Measurements from ENCODE around the gene TUBB3. TPM values are rescaled to one million over a fixed set of nuclear protein-coding genes. Genes with fewer than 3 reads are reported as not detected.

TUBB3 gene
- total and polyA plus RNA-seq, 2 of the 4 experiments (the other 2 are of a cell fraction): 311 to 410 TPM

DNA sequence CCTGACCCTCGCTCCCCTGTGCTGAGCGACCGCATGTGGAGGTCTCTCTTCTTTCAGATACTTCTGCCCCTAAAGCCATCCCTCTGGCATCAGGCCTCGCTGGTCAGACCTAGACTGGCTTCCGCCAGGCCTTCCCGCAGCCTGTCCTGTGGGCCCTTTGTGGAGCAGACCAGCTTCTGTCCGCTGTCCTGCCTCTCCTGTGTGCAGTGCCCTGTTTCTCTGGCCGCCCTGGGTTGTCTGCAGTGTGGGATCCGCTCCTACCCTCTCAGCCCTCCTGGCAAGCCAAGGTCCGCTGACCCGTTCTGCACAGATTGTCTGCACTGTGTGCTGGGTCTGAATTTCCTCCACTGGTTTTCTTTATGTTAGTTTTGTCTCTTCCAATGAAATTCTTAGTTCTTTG lies 25.9 kb upstream of the TUBB3 start:
- H3K23ac ChIP-seq (ENCODE audit: low read depth, low read length): no peak overlapping the region

More for the DNA sequence above, 25.9 kb upstream of the TUBB3 start:
- CTCF ChIA-PET: no interaction called here
- peaks cover 28% of the 10 kb centered on the region for H4K20me1 ChIP-seq (ENCODE audit: insufficient read depth, low read length)
- H3K18ac ChIP-seq (ENCODE audit: low read depth, low read length): no peak overlapping the region
- intact Hi-C loops (cut with micrococcal nuclease): no loop called here
- no peak overlapping the region for H3K9ac ChIP-seq (ENCODE audit: low read depth, low read length)
- no peak for ATAC-seq (ENCODE audit: low read depth)
- WGBS, 2 experiments (ENCODE audit: extremely low coverage in 2 of 2, insufficient read length in 1 of 2): 100% methylated on average over 2 of the region's 11 CpGs; no CpG with 5 or more reads in 1 of the 2 experiments
- no peaks in the 10 kb centered on the region for H3K9me3 ChIP-seq (ENCODE audit: control insufficient read depth, insufficient read depth, low read length)
- BruUV-seq (replicated peaks): no TSS peak
- no peak overlapping the region for H2AK5ac ChIP-seq (ENCODE audit: low read depth, low read length)
- no peak overlapping the region for H3K27ac ChIP-seq (ENCODE audit: insufficient read depth, low read length)
- in situ Hi-C loops (cut with MboI; ENCODE audit: low sequenced_read_pairs): no loop called here
- H2BK120ac ChIP-seq (ENCODE audit: low read depth, low read length): no peak overlapping the region
- POLR2A ChIA-PET (ENCODE audit: unreplicated experiment): no interaction called here
- no peak for TF ChIP-seq MAFK (IDR thresholded peaks at IDR 0.05; ENCODE audit: low read depth, low read length)
- no peak for TF ChIP-seq FOS (IDR thresholded peaks at IDR 0.05; ENCODE audit: low read depth, low read length)
- TF ChIP-seq RFX5 (IDR thresholded peaks at IDR 0.05; ENCODE audit: low read depth, low read length): no peak
- TF ChIP-seq RAD21 (IDR thresholded peaks at IDR 0.05; ENCODE audit: low read length): no peak
- TF ChIP-seq, protein P1, sequence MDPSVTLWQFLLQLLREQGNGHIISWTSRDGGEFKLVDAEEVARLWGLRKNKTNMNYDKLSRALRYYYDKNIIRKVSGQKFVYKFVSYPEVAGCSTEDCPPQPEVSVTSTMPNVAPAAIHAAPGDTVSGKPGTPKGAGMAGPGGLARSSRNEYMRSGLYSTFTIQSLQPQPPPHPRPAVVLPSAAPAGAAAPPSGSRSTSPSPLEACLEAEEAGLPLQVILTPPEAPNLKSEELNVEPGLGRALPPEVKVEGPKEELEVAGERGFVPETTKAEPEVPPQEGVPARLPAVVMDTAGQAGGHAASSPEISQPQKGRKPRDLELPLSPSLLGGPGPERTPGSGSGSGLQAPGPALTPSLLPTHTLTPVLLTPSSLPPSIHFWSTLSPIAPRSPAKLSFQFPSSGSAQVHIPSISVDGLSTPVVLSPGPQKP (IDR thresholded peaks at IDR 0.05; ENCODE audit: borderline replicate concordance, low read depth, low read length): no peak
- TF ChIP-seq CEBPB (IDR thresholded peaks at IDR 0.05; ENCODE audit: low read depth, low read length): no peak
- TF ChIP-seq, protein P2, sequence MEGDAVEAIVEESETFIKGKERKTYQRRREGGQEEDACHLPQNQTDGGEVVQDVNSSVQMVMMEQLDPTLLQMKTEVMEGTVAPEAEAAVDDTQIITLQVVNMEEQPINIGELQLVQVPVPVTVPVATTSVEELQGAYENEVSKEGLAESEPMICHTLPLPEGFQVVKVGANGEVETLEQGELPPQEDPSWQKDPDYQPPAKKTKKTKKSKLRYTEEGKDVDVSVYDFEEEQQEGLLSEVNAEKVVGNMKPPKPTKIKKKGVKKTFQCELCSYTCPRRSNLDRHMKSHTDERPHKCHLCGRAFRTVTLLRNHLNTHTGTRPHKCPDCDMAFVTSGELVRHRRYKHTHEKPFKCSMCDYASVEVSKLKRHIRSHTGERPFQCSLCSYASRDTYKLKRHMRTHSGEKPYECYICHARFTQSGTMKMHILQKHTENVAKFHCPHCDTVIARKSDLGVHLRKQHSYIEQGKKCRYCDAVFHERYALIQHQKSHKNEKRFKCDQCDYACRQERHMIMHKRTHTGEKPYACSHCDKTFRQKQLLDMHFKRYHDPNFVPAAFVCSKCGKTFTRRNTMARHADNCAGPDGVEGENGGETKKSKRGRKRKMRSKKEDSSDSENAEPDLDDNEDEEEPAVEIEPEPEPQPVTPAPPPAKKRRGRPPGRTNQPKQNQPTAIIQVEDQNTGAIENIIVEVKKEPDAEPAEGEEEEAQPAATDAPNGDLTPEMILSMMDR (conservative IDR thresholded peaks at IDR 0.05; ENCODE audit: low read depth, low read length): no peak
- no peak for TF ChIP-seq SMC3 (IDR thresholded peaks at IDR 0.05; ENCODE audit: low read depth, low read length)
- TF ChIP-seq MXI1 (IDR thresholded peaks at IDR 0.05; ENCODE audit: borderline replicate concordance, low read depth, low read length): no peak
- TF ChIP-seq RCOR1 (IDR thresholded peaks at IDR 0.05; ENCODE audit: insufficient replicate concordance, low read length): no peak
- no peak for TF ChIP-seq MAZ (IDR thresholded peaks at IDR 0.05; ENCODE audit: borderline replicate concordance, low read depth, low read length)
- no peak for TF ChIP-seq CHD1 (IDR thresholded peaks at IDR 0.05; ENCODE audit: low read depth, low read length)
- TF ChIP-seq BHLHE40 (IDR thresholded peaks at IDR 0.05; ENCODE audit: low read depth, low read length): no peak
- no peak for TF ChIP-seq NFE2L2 (IDR thresholded peaks at IDR 0.05; ENCODE audit: low read depth, low read length)
- no peak overlapping the region for H4K8ac ChIP-seq (ENCODE audit: low read depth in 2 of 2, low read length in 2 of 2)
- no peaks in the 10 kb centered on the region for H3K27me3 ChIP-seq (ENCODE audit: control insufficient read depth, insufficient read depth, low read length)
- DNase-seq: no peak
- peaks cover 67% of the 10 kb centered on the region for H3K36me3 ChIP-seq (ENCODE audit: control insufficient read depth, insufficient read depth, low read length)
- no peak overlapping the region for H2BK5ac ChIP-seq (ENCODE audit: low read depth, low read length, poor library complexity, severe bottlenecking)
- H3K4ac ChIP-seq (ENCODE audit: low read depth, low read length): no peak overlapping the region
- H3K4me2 ChIP-seq (ENCODE audit: low read depth, low read length): no peak overlapping the region
- dilution Hi-C loops (cut with HindIII; ENCODE audit: low sequenced_read_pairs, unreplicated experiment): no loop called here
- H2BK15ac ChIP-seq (ENCODE audit: low read depth, low read length): no peak overlapping the region
- no peak overlapping the region for H2BK20ac ChIP-seq (ENCODE audit: low read depth, low read length)
- no peak overlapping the region for H2AFZ ChIP-seq (replicated peaks; ENCODE audit: low read length, poor library complexity)
- peaks cover 8 to 49% of the 10 kb centered on the region in 2 experiments for H3K79me1 ChIP-seq (ENCODE audit: low read depth in 1 of 2, low read length in 2 of 2)
- no peak overlapping the region for H3K56ac ChIP-seq (ENCODE audit: extremely low read depth, insufficient read depth, low read length)
- no peaks in the 10 kb centered on the region for H3K4me1 ChIP-seq (ENCODE audit: control insufficient read depth, insufficient read depth, low read length)
- peaks cover 4% of the 10 kb centered on the region for H3K9me1 ChIP-seq (ENCODE audit: insufficient read depth, low read length)
- H3K4me3 ChIP-seq (ENCODE audit: insufficient read depth, low read depth, low read length): no peak overlapping the region
- no peak overlapping the region for H3K14ac ChIP-seq (replicated peaks; ENCODE audit: low read depth, low read length)
- H2AK9ac ChIP-seq (replicated peaks; ENCODE audit: low read depth, low read length, poor library complexity): no peak overlapping the region
- H4K91ac ChIP-seq (ENCODE audit: insufficient read depth, low read depth, low read length): no peak overlapping the region
- H4K5ac ChIP-seq (ENCODE audit: low read depth, low read length): no peak overlapping the region

All from IMR-90 (cell line).